ENCODE data around the gene NOL3.

Gene NOL3

GRCh38 chr16:67206838-67207248 lies 36.5 kb downstream of the NOL3 start:
- DNase-seq (ENCODE audit: low read depth in 3 of 3) = no peak

DNA sequence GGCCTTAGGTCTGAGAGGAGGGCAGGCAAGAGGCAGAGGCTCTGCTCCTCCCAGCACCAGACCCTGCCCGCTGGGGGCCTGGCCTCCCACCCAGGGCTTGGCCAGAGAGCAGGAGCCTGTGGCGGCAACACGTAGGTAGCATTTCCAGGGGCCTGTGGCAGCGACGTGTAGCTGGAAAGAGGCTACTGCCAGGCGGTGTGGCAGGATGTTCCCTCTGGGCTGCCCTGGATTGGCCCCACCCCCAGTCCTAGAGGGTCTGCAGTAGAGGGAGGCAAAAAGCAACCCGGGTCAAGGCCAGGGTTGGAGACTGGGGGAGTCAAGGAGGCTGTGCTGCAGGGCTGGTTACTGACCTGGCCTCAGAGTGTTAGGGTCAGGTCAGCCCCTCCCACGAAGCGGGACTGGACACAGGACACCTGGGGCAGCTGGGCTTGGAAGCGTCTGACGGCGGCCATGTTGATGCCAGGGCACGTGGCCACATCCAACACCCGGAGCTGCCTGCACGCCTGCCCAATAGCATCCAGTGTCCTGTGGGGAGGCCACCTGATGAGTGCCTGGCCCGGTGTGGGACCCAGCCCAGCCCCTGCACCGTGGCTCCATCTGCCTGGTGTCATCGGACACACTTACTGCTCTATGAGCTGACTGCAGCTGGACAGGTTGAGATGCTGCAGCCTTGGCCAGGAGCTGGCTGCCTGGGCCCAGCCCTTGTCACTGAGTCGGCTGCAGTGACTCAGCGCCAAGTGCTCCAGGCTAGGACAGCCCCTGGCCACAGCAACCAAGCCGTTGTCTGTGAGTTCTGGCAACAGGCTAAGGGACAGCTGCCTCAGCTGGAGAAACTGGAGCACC lies 37.1 kb downstream of the NOL3 start:
- no peak for DNase-seq (ENCODE audit: low read depth in 3 of 3)

DNA sequence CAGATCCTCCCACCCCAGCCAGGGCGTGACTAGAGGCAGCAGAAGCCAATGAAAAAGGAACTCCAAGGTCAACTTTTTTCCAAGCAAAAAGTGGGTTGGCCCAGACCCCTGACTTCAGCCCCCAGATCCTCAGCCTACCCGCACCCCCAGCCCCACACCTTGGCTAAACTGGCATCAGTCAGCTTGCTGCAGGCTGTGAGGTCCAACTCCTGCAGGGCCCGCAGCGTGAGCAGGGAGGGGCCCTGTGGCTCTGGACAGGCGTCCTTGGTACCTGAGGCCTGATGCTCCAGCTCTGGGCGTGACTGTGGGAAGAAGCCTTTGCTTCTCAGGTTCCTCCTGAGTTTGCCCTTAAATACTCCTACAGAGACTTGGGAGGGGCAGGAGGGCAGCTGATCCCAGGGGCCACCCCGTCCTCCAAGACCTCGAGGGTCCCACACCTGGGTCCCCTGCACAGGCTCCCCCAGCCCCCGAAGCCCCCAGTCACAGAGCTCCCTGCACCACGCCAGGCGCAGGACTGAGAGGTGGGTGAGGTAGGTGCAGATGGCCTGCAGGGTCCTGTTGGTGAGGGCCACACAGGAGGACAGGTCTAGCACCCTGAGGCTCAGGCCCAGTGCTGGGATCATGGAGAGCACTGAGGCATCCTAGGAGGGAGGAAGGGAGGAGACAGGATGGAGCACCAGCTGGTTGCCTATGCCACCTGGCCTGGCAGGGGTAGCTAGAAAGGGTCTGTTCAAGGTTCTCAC lies 38.0 kb downstream of the NOL3 start:
- no peak for DNase-seq (ENCODE audit: low read depth in 3 of 3)

DNA sequence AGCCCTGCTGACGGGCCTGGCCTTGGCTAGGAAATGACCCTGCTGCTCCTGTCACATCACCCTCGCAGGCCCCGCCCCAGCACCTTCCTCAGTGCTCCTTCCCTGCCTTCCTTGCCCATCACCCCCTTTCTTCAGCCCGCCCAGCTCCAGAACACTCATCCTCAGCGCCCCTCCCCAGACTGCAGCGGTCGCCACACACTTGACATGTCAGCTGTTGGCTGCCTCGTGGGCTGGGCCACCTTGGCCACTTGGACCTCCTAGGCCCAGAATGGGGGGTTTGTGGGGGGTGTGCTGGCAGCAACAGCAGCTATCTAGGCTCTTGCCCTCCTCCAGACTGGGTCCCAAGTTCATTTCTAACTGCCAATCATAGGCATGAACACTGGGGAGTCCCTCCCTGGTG lies 39.2 kb downstream of the NOL3 start:
- no peak for DNase-seq (ENCODE audit: low read depth in 3 of 3)

DNA sequence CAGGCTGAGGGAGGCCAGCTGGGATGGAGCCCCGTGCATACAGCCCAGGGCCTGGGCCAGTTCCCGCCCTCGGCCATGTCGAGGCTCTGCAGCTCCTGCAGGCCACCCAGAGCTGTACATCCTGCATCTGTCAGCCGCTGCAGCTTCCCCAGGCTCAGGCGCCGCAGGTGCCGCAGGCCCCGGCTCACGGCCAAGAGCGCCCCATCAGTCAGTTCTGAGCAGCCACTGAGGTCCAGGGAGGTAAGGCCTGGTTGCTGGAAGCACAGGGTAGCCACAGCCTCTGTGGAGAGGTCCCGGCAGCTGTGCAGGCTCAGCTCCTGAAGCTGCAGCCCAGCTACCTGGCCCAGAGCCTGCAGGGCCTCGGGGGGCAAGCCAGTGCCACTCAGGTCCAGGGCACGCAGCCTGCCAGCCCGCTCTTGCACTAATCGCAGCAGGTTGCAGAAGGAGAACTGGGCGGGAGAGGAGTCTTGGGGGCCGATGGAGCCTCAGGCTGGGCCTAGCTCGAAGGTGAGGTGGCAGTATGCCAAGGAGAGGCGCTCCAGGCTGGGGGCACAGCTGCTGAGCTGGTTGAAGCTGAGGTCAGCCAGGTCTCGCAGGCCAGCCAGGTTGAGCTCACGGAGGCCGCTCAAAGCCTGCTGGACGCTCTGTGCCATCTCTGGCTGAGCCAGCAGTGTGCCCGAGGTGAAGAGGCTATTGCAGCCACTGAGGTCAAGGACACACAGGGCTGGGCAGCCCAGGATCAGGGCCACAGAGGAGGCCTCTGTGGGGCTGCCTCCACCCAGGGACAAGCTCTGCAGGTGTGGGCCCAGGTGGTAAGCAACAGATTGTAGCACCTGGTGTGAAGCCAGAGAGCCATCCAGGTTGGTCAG lies 40.0 kb downstream of the NOL3 start:
- no peak for DNase-seq (ENCODE audit: low read depth in 3 of 3)

GRCh38 chr16:67211674-67212073 lies 41.3 kb downstream of the NOL3 start:
- no peak for DNase-seq (ENCODE audit: low read depth in 3 of 3)

GRCh38 chr16:67212766-67213165 lies 42.4 kb downstream of the NOL3 start:
- no peak for DNase-seq (ENCODE audit: low read depth in 3 of 3)

- DNase-seq (ENCODE audit: low read depth in 3 of 3) = no peak
Measured at GRCh38 chr16:67213197-67214019, 43.1 kb downstream of the NOL3 start.

- no peak for DNase-seq (ENCODE audit: low read depth in 3 of 3)
Measured at GRCh38 chr16:67215706-67216105, 45.4 kb downstream of the NOL3 start.

DNA sequence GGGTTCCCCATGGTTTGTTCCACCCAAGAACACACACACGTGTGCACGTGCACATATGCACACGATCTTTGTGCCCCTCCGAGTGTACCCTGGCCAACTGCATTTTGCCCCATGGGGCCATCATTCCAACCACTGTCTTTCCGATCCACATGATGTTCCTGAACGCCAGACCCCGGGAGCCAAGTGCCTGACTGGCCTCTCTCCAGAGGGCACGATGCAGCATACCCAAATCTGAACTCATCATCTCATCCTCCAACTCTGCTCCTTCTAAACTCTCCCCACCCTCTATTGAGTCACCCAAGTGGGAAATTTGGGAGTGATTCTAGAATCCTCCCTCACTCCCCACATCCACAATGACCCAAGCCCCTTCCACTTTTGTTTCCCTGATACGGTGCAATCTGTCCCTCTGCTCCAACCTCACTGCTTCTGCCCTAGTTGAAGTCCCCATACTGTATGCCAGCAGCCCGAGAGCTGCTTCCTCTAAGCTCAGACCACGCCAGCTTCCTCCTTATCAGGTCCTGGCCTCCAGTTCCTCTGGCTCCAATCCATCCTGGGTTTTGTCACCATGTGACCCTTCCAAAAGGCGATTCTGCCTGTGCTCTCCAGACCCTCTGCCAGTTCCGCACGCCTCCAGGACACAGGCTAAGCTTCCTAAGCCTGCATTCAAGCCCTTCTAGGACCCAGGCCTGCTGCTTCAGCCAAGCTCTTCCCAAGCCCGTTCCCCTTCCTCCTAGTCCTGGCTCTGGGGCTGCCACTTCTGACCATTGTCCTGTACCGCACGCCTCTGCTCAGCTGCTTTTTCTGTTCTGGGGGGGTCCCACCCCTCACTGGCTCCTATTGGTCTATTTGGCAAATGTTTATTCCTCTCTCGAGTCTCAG lies 46.5 kb downstream of the NOL3 start:
- DNase-seq (ENCODE audit: low read depth in 3 of 3) = no peak

DNA sequence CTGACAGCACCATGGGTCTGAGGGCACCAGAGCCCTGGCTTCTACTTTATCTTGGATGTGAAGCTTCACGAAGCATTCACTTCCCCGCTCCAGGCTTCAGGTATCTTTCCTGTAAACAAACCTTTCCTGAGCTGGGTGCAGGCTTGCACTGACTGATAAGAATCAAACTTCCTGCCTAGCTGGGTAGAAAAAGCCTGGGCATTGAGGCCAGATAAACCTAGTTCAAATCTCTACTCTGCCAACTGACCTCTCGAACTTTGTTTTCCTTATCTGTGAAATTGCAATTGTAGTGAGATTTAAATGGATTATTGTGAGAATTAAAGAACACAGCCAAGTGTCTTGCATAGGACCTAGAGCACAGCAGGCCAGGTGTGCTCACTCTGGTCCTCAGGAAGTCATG lies 53.7 kb downstream of the NOL3 start:
- no peak for DNase-seq (ENCODE audit: low read depth in 3 of 3)

Measured in stimulated activated CD4-positive, alpha-beta T cell treated with anti-CD3 and anti-CD28 coated beads, TNF-alpha, amount 100 ng/mL, for 48 hours (primary cell).